Smooth muscle cell of the brain vasculature (primary cell): ENCODE data around the gene CXCL6.

ENCODE experiments used
- DNase-seq: peaks from one replicate; pipeline ENCODE4 v3.0.0-alpha.2; 2012; ENCODE audit warnings: low read depth, low spot score

CXCL6 gene

GRCh38 chr4:73842696-73843095, 6.2 kb downstream of the CXCL6 start:
- no peak for DNase-seq

- DNase-seq, result no peak
Measured at GRCh38 chr4:73843369-73843768, 6.9 kb downstream of the CXCL6 start.

- no peak for DNase-seq
Measured at GRCh38 chr4:73844345-73844744, 7.9 kb downstream of the CXCL6 start.

GRCh38 chr4:73844806-73845205, 8.3 kb downstream of the CXCL6 start:
- no peak for DNase-seq

- DNase-seq, result no peak
Measured at GRCh38 chr4:73847526-73848182, 11.2 kb downstream of the CXCL6 start.

GRCh38 chr4:73848183-73848777, 11.8 kb downstream of the CXCL6 start:
- no peak for DNase-seq

GRCh38 chr4:73850261-73850970, 13.9 kb downstream of the CXCL6 start:
- no peak for DNase-seq

- DNase-seq, result no peak
Measured at GRCh38 chr4:73851293-73851692, 14.8 kb downstream of the CXCL6 start.

- DNase-seq, result no peak
Measured at GRCh38 chr4:73852771-73853170, 16.3 kb downstream of the CXCL6 start.

GRCh38 chr4:73853246-73853704, 16.8 kb downstream of the CXCL6 start, which contains the start of gene PF4V1:
TSS of gene PF4V1 (plus strand) at chr4:73853296. CDS start at chr4:73853363, 67 bp downstream.
- no peak for DNase-seq

GRCh38 chr4:73853718-73854473, 17.4 kb downstream of the CXCL6 start:
- no peak for DNase-seq

- no peak for DNase-seq
Measured at GRCh38 chr4:73855406-73855805, 18.9 kb downstream of the CXCL6 start.

- no peak for DNase-seq
Measured at GRCh38 chr4:73856518-73856917, 20.0 kb downstream of the CXCL6 start.

GRCh38 chr4:73859614-73860088, 23.2 kb downstream of the CXCL6 start:
- no peak for DNase-seq

- DNase-seq, result no peak
Measured at GRCh38 chr4:73860181-73860580, 23.7 kb downstream of the CXCL6 start.

GRCh38 chr4:73860917-73861316, 24.4 kb downstream of the CXCL6 start:
- DNase-seq, result no peak

GRCh38 chr4:73862322-73862721, 25.8 kb downstream of the CXCL6 start:
- no peak for DNase-seq

- DNase-seq, result no peak
Measured at GRCh38 chr4:73864365-73864764, 27.9 kb downstream of the CXCL6 start.

- no peak for DNase-seq
Measured at GRCh38 chr4:73864961-73865360, 28.5 kb downstream of the CXCL6 start.

GRCh38 chr4:73865431-73866096, 29.1 kb downstream of the CXCL6 start:
- no peak for DNase-seq

GRCh38 chr4:73866246-73866645, 29.8 kb downstream of the CXCL6 start:
- DNase-seq, result no peak
